ENCODE results near the gene RNASET2.

DNA sequence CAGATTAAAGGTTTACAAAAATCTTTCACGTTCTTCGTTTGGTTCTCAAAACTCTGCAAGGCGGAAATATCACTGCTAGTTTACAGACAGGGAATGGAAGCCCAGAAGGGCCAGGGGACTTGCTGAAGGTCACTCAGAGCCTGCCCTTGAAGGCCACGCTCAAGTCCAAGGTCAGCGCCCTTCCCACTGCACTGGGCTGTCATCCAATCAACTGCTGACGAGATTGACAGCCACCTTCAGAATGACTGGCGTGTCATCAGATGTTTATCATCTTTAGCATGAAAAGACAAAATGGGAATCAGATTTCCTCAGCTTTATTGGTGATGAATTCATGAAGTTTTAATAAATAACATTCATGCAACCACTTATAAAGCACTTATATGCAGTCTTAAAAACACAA is 16.5 kb downstream of the RNASET2 start:
- TF ChIP-seq, protein P1, sequence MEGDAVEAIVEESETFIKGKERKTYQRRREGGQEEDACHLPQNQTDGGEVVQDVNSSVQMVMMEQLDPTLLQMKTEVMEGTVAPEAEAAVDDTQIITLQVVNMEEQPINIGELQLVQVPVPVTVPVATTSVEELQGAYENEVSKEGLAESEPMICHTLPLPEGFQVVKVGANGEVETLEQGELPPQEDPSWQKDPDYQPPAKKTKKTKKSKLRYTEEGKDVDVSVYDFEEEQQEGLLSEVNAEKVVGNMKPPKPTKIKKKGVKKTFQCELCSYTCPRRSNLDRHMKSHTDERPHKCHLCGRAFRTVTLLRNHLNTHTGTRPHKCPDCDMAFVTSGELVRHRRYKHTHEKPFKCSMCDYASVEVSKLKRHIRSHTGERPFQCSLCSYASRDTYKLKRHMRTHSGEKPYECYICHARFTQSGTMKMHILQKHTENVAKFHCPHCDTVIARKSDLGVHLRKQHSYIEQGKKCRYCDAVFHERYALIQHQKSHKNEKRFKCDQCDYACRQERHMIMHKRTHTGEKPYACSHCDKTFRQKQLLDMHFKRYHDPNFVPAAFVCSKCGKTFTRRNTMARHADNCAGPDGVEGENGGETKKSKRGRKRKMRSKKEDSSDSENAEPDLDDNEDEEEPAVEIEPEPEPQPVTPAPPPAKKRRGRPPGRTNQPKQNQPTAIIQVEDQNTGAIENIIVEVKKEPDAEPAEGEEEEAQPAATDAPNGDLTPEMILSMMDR (IDR thresholded peaks at IDR 0.05) = no peak
- TF ChIP-seq POLR2A (IDR thresholded peaks at IDR 0.05) = no peak
